ENCODE results near the gene SBF2.

SBF2 gene

DNA sequence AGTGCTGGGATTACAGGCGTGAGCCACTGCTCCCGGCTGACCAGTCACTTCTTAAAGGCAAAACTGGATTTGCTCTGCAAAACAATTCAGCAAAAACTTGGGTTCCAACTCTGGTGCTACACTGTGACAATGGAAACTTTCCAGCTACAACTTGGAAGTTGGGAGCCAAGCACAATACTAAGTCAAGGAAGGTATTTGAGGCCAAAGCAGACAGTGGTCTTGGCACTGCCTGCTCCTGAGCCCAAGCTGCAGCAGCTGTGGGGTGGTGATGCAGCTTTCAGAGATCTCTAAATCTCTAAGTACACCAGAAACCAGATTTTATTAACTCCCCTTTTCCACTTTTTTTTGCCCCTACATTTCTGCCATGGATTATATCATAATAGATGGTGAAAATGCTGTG, 28.4 kb upstream of the SBF2 start:
- Mint-ChIP-seq H3K36me3 (no peaks in the 10 kb centered on the region), H3K4me1 (ENCODE audit: low read depth) (peaks cover 9% of the 10 kb centered on the region), H3K27me3 (no peaks in the 10 kb centered on the region), H3K27ac (peak overlapping the region; percentile 89), H3K4me3 (peak overlapping the region; percentile 1), H3K9me3 (ENCODE audit: low read depth) (no peaks in the 10 kb centered on the region)

DNA sequence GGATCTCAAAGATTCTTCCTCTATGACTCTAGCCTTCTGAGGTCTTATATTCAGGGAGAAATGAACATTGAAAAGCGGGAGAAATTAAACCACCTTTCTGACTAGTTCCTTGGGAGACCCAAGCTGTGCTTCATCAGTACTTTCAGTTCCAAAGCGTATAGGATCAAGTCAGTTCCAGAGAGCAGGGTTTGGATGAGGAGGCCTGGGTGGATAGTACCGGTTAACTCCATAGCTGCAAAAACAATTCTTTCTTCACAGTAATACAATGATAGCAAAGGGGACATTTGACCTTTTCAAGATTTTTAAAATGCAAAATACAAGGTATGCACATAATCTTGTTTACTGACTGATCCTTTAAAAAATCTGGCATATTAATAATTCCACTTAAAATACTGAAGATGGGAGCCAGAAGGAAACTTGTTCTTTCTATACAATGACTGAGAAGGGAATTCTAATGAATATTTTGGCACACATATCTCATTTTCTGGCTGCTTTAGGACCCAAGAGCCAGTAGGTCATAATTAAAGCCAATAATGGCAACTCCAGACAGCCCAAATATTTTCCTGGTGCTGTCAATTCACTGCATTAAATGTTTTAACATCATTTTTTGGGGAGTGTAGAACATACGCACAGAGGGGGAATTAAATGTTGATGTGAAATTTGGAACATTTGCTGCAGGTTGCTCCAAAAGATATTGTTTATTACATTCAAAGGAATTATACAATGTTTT, 26.9 kb upstream of the SBF2 start:
- Mint-ChIP-seq H3K4me3 (no peak overlapping the region), H3K27ac (no peak overlapping the region), H3K9me3 (ENCODE audit: low read depth) (no peaks in the 10 kb centered on the region), H3K27me3 (no peaks in the 10 kb centered on the region), H3K4me1 (ENCODE audit: low read depth) (peaks cover 9% of the 10 kb centered on the region), H3K36me3 (no peaks in the 10 kb centered on the region)

DNA sequence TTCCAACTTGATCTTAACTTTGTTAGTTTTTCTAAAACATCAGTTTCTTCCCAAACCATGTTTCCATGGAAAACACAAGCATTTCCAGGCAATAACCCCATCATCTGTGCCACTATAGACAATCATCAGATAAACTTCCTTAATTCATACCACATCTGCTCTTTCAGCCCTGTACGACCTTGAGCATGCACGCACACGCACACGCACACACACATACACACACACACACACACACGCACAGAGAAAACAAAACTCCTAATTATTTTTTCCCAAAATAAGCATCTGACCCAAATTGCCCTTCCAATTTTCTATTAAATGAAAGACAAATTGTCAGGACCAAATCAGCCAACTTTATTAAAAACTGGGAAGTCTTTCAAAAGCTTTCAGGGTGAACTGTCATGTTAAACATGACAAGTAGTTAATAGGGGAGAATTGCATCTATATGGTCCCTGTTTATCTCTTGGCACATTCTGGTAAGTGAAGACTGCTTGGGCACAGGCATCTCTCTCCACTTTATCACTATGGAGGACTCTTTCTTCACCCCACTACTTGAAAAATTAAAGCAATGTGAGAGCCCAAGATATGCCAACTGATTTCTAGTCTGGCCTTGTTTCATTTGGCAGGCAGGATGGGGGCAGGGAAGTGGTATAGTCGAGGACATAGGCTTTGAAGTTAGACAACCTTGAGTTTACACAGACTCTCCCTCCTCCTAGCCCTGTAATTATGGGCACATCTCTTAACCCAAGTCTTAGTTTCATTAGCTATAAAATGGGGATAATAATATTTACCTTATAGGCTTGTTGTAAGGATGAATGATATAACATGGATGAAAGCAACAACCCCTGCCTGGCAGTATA, 25.9 kb upstream of the SBF2 start:
- Mint-ChIP-seq H3K4me1 (ENCODE audit: low read depth) (peaks cover 9% of the 10 kb centered on the region), H3K27me3 (peaks cover 2% of the 10 kb centered on the region), H3K4me3 (no peak overlapping the region), H3K9me3 (ENCODE audit: low read depth) (no peaks in the 10 kb centered on the region), H3K36me3 (no peaks in the 10 kb centered on the region), H3K27ac (no peak overlapping the region)

DNA sequence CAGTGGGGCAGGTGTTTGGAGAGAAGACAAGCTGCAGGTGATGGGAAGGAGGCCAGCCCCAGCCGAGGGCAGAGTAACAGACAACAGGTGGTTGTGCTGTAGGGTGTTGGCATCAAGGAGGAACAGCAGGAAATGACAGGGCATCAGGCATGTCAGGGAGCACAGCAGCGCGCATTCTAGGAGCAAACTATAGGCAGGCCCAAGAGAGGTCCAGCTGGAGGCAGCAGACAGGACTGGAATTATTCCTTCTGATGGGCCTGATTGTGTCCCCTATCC, 24.4 kb upstream of the SBF2 start:
- H3K27me3 Mint-ChIP-seq, result peaks cover 5% of the 10 kb centered on the region
- H3K9me3 Mint-ChIP-seq (ENCODE audit: low read depth), result no peaks in the 10 kb centered on the region
- H3K4me1 Mint-ChIP-seq (ENCODE audit: low read depth), result peaks cover 9% of the 10 kb centered on the region
- H3K27ac Mint-ChIP-seq, result no peak overlapping the region
- no peak overlapping the region for H3K4me3 Mint-ChIP-seq
- no peaks in the 10 kb centered on the region for H3K36me3 Mint-ChIP-seq

DNA sequence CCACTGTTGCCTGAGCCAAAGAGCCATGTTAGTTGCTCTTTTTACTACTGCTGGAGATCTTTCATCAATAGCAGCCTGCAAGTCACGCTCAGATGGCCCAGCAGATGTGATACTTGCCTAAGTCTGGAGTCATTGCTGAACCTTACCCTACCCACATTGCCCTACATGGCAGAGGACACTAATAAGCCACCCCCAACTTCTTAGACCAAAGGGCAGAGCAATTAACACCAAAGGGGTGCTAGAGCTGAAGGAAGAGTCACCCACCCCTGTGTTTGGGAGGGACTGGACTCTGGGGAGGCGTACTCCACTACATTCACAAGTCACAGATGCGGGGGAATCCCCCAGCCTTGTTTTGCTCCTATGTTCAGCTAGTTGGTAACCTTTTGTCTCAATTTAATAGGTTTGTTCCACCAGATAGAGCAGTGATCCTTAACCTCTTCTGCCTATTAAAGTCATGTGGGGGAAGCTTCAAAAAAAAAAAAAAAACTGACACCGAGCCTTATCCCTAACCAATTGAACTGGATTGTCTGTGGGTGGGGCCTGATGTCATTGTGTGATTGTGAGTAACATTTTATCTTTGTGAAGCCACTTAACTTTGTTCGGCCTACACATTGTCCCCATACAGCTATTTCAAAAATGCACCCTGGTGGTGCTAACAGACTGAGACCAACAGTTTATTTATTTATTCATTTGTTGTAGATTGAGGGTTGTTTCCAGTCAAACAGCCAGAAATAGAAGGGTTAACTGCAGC, 23.9 kb upstream of the SBF2 start:
- Mint-ChIP-seq H3K27ac (no peak overlapping the region), H3K4me3 (no peak overlapping the region), H3K36me3 (no peaks in the 10 kb centered on the region)

DNA sequence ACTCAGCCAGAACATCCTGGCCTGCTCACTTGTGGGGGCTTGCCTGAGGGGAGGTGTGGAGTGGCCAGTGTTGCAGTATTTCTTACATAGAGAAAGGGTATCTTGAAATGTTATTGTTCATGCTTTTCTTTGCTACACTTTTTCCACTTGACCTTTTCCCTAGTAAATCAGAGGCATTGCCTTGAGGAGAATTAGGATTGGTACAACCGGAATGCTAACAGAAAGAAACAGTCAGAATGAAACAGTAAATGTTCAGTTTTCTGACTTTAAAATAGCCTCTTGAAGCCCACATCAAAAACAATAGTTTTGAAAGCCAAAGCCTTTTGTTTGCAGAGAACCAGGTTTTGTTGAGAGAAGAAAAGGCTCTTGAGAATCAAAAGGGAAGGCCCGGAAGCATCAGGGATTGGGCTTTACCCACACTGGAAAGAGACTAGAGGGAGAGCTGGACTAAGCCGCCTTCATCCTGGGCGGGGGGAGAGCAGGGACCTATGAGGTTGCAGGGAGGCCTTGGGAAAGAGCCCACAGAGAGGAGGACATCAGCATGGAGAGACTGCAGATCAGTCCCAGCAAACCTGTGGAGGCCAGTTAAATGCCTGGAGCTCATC, 23.2 kb upstream of the SBF2 start:
- Mint-ChIP-seq H3K27me3 (peaks cover 5% of the 10 kb centered on the region), H3K4me1 (ENCODE audit: low read depth) (peaks cover 2% of the 10 kb centered on the region), H3K27ac (no peak overlapping the region), H3K4me3 (no peak overlapping the region), H3K36me3 (no peaks in the 10 kb centered on the region), H3K9me3 (ENCODE audit: low read depth) (no peaks in the 10 kb centered on the region)

More for the DNA sequence above, 23.9 kb upstream of the SBF2 start:
- Mint-ChIP-seq H3K4me1 (ENCODE audit: low read depth) (peaks cover 9% of the 10 kb centered on the region), H3K9me3 (ENCODE audit: low read depth) (no peaks in the 10 kb centered on the region), H3K27me3 (peaks cover 5% of the 10 kb centered on the region)

DNA sequence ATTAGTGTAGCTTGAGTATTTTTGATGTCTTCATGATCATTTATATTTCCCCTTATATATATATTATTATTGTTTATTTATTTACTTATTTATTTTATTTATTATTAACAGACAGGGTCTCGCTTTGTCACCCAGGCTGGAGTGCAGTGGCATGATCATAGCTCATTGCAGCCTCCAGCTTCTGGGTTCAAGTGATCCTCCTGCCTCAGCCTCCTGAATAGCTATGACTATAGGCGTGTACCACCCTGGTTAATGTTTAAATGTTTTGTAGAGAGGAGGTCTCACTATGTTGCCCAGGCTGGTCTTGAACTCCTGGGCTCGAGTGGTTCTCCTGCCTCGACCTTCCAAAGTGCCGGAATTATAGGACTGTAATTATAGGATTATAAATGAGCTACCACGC, 21.1 kb upstream of the SBF2 start:
- H3K9me3 Mint-ChIP-seq (ENCODE audit: low read depth), result no peaks in the 10 kb centered on the region

DNA sequence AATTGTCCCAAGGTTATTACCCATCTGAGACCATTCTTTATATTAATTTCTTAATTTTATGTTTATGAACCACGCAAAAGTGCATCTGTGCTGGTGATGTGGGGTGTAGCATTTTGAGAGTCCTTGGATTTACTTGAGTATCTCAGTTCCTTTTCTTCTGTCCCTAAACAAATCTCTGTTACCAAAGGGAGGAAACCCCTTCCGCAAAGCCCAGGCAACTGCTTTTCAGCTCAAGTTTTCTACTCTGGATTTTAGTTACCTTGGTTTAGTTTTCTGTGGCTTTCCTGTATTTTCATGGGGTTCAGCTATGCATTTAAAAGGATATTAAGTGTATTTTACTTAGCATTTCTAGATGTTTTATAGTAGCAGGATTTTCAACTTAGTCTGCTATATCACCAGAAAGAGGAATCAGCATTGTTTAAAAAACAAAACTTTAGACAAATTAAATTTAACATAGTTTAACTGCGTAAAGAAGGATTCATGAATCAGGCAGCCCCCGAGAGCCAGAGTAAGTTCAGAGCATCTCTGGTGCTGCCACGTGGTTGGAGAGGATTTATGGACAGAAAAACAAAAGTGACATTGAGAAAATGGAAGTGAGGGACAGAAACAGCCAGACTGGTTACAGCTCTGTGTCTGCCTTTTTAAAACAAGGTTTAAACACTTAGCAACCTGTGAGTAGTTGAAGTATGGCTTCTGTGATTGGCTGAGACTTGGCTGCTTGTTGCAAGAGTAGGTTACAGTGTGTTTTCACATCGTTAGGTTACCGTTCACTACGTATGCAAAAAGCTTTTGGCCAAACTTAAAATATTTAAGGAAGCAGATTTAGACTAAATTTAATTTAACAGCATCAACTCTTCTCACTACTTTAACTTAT, 20.4 kb upstream of the SBF2 start:
- Mint-ChIP-seq H3K4me3 (no peak overlapping the region), H3K27me3 (peaks cover 15% of the 10 kb centered on the region), H3K9me3 (ENCODE audit: low read depth) (no peaks in the 10 kb centered on the region), H3K4me1 (ENCODE audit: low read depth) (no peaks in the 10 kb centered on the region), H3K27ac (no peak overlapping the region), H3K36me3 (no peaks in the 10 kb centered on the region)

More for the DNA sequence above, 21.1 kb upstream of the SBF2 start:
- peaks cover 12% of the 10 kb centered on the region for H3K27me3 Mint-ChIP-seq
- H3K36me3 Mint-ChIP-seq, result no peaks in the 10 kb centered on the region
- no peaks in the 10 kb centered on the region for H3K4me1 Mint-ChIP-seq (ENCODE audit: low read depth)
- H3K4me3 Mint-ChIP-seq, result no peak overlapping the region
- no peak overlapping the region for H3K27ac Mint-ChIP-seq

DNA sequence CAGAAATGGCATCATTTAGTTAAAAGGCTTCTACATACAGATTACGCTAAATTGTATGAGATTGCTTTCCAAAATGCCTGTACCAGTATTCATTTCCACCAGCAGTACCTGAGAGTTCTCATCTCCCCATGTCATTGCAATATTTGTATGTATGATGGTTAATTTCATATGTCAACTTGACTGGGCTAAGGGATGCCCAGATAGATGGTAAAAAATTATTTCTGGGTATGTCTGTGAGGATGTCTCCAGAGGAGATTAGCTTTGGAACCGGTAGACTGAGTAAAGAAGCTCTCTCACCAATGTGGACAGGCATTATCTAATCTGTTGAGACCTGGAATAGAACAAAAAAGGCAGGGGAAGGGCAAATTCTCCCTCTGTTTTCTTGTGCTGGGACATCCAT, 17.8 kb upstream of the SBF2 start:
- H3K4me1 Mint-ChIP-seq (ENCODE audit: low read depth), result peaks cover 11% of the 10 kb centered on the region
- H3K36me3 Mint-ChIP-seq, result no peaks in the 10 kb centered on the region
- no peaks in the 10 kb centered on the region for H3K9me3 Mint-ChIP-seq (ENCODE audit: low read depth)
- peaks cover 18% of the 10 kb centered on the region for H3K27me3 Mint-ChIP-seq
- no peak overlapping the region for H3K27ac Mint-ChIP-seq
- no peak overlapping the region for H3K4me3 Mint-ChIP-seq

DNA sequence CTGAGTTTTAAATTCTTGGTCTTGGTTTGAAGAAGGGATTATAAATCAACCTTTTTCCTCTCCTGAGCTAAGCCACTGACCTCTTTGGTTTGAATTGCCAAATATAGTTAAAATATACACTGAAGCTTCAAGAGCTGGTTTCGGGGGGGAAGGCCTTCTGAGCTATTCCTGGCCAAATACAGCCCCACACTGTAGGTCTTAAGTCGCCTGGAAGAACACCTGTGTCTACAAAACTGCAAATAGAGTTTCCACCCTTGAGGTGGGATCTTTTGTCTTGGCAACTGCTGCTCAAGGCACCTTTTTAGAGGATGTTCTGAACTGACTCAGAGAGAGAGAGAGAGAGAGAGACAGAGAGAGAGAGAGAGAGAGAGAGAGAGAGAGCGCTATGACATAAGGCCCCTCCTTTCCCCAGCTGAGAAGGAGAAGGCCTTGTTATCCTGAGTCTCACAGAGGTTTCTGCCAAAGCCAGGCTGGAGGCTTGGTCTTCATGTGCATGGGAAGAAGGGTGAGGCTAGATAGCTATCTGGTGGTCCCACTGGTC, 16.4 kb upstream of the SBF2 start:
- Mint-ChIP-seq H3K27me3 (peaks cover 21% of the 10 kb centered on the region), H3K4me1 (ENCODE audit: low read depth) (peaks cover 22% of the 10 kb centered on the region), H3K4me3 (no peak overlapping the region), H3K9me3 (ENCODE audit: low read depth) (no peaks in the 10 kb centered on the region), H3K36me3 (no peaks in the 10 kb centered on the region), H3K27ac (no peak overlapping the region)

DNA sequence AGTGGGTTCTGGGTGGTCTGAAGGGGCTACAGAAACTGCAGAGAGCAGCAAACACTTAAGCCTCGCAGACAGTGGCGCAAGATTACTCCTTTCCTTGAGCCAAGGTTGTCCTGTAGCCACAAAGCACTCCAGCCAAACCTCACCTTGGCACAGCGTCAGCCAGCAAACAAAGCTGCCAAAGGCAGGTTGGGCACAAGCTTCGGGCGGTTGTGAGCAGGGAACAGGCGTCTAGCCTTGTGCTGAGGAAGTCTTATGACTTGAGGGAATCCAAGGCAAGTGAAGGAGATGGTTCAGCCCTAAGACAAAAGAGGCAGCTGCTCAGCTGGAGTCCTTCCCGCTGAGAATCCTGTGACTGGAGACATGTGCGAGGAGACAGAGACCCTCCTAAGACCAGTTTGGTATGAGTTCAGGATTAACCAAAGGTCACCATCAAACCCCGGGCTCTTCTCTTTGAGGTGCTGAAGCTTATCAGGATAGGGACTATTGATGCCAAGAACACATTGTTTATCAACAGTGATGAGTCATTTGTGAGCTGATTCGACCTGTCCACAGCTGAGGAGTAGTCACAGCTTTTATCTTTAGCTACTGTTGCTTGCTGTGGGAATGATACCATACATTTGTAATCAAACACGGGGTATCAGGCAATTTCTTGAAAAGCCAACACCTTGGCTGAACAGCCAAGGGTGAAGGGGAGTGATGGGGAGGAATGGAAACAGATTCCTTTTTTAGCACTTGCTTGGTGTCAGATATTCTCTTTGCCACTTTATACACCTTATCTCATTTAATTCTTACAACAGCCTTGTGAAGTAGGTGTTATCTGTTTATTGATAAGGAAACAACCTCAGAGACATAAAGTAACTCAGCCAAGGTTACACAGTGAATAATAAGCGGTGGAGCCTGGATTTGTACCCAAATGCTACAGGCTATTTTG, 15.4 kb upstream of the SBF2 start:
- no peaks in the 10 kb centered on the region for H3K9me3 Mint-ChIP-seq (ENCODE audit: low read depth)
- peaks cover 25% of the 10 kb centered on the region for H3K4me1 Mint-ChIP-seq (ENCODE audit: low read depth)
- H3K36me3 Mint-ChIP-seq, result no peaks in the 10 kb centered on the region
- H3K27ac Mint-ChIP-seq, result no peak overlapping the region
- H3K4me3 Mint-ChIP-seq, result no peak overlapping the region
- H3K27me3 Mint-ChIP-seq, result peaks cover 19% of the 10 kb centered on the region

DNA sequence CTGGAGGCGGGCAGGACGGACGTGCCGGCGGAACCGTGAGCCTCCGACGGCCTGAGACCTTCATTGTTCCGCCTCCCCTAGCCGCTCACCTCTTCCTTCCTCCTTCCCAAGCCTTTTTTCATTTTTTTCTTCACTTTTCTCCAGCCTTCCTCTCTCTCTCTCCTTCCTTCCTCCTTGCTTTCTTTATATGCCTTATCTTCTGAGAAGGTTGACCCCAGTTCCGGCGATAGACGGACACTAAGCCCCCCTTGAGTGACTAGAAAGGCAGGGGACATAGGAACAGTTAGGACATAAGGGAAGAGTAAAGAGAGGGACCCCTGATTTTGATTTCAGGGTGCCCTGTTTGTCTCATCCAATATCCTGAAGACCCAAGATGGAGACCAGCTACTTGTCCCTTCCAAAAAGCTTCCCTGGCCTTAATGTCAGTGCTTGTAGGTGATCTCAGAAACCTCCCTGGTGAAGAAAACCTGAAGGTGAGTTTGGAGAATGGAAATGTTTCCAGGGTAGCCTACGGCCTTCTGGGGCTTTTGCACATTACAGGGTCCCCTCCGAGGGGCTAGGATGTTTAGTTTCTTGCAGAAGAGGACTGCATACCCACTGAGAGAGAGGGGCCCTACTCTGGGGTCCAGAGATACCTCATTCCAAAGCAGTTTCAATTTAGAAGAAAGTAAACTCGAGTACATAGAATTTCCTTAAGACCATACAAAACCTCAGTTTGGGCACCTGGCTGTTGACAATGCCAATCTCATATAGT, 14.4 kb upstream of the SBF2 start:
- H3K4me1 Mint-ChIP-seq (ENCODE audit: low read depth), result peaks cover 34% of the 10 kb centered on the region
- no peaks in the 10 kb centered on the region for H3K9me3 Mint-ChIP-seq (ENCODE audit: low read depth)
- H3K4me3 Mint-ChIP-seq, result peak overlapping the region; percentile 85
- peaks cover 18% of the 10 kb centered on the region for H3K27me3 Mint-ChIP-seq
- no peaks in the 10 kb centered on the region for H3K36me3 Mint-ChIP-seq
- peak overlapping the region; percentile 28 for H3K27ac Mint-ChIP-seq
